Progenitor cell of endocrine pancreas (in vitro differentiated cells): ENCODE measurements around the gene GALNT14. TPM values are rescaled to one million over a fixed set of nuclear protein-coding genes. Genes with fewer than 3 reads are reported as not detected.

Experiments used
- DNase-seq: peaks from one replicate; pipeline ENCODE4 v3.0.0; 2021; ENCODE audit warnings: low spot score; ENCODE audit not compliant: unreplicated experiment
- H3K27ac Mint-ChIP-seq: 2 replicates; pipeline ENCODE4 v1.8.0; 2021; ENCODE audit warnings: mild to moderate bottlenecking, moderate library complexity, mixed read lengths
- H3K27me3 Mint-ChIP-seq: 2 replicates; pipeline ENCODE4 v1.8.0; 2021; ENCODE audit warnings: mixed read lengths
- H3K36me3 Mint-ChIP-seq: 2 replicates; pipeline ENCODE4 v1.8.0; 2022; ENCODE audit warnings: mixed read lengths; ENCODE audit not compliant: insufficient read depth
- H3K4me1 Mint-ChIP-seq: 2 replicates; pipeline ENCODE4 v1.8.0; 2021; ENCODE audit warnings: low read depth, mixed read lengths
- H3K4me3 Mint-ChIP-seq: 2 replicates; pipeline ENCODE4 v1.8.0; 2021; ENCODE audit warnings: low read depth, mild to moderate bottlenecking, moderate library complexity, mixed read lengths
- H3K9me3 Mint-ChIP-seq: 2 replicates; pipeline ENCODE4 v1.8.0; 2021; ENCODE audit warnings: low read depth, mixed read lengths
- CTCF ChIP-seq: fragments of 200-600 bp; sonication (generic); IDR thresholded peaks from one replicate; pipeline ENCODE4 v1.5.0; 2021; ENCODE audit warnings: antibody characterized with exemption, mild to moderate bottlenecking; ENCODE audit not compliant: unreplicated experiment
- total RNA-seq: library from RNA; stranded (reverse); gene quantifications from 2 replicates; pipeline ENCODE4 v1.2.1, GENCODE V29; 2021

Gene GALNT14
- total RNA-seq, 1 donor from 2014 or later, result 0.91 TPM

GRCh38 chr2:31016648-31017047 is 121.6 kb downstream of the GALNT14 start:
- no peak for DNase-seq
- no peak overlapping the region for H3K4me3 Mint-ChIP-seq
- peaks cover 6% of the 10 kb centered on the region for H3K27me3 Mint-ChIP-seq
- no peak for TF ChIP-seq CTCF
- no peaks in the 10 kb centered on the region for H3K4me1 Mint-ChIP-seq
- no peak overlapping the region for H3K27ac Mint-ChIP-seq
- H3K36me3 Mint-ChIP-seq, result no peaks in the 10 kb centered on the region
- H3K9me3 Mint-ChIP-seq, result no peaks in the 10 kb centered on the region

- Mint-ChIP-seq H3K9me3 (no peaks in the 10 kb centered on the region), H3K27ac (no peak overlapping the region), H3K27me3 (peaks cover 14% of the 10 kb centered on the region), H3K36me3 (no peaks in the 10 kb centered on the region), H3K4me3 (no peak overlapping the region), H3K4me1 (no peaks in the 10 kb centered on the region)
- TF ChIP-seq CTCF, result no peak
- DNase-seq, result no peak
Measured at GRCh38 chr2:31014516-31014915, 123.7 kb downstream of the GALNT14 start.

GRCh38 chr2:31013301-31013700 is 124.9 kb downstream of the GALNT14 start:
- H3K36me3 Mint-ChIP-seq, result no peaks in the 10 kb centered on the region
- no peak for TF ChIP-seq CTCF

GRCh38 chr2:31012406-31012805 is 125.8 kb downstream of the GALNT14 start:
- H3K27ac Mint-ChIP-seq, result peak overlapping the region; percentile 42
- no peaks in the 10 kb centered on the region for H3K9me3 Mint-ChIP-seq
- no peak for TF ChIP-seq CTCF
- H3K27me3 Mint-ChIP-seq, result peaks cover 28% of the 10 kb centered on the region
- no peaks in the 10 kb centered on the region for H3K4me1 Mint-ChIP-seq
- no peak for DNase-seq
- H3K36me3 Mint-ChIP-seq, result no peaks in the 10 kb centered on the region
- H3K4me3 Mint-ChIP-seq, result no peak overlapping the region

More at GRCh38 chr2:31013301-31013700, 124.9 kb downstream of the GALNT14 start:
- Mint-ChIP-seq H3K27ac (no peak overlapping the region), H3K4me1 (no peaks in the 10 kb centered on the region), H3K27me3 (peaks cover 19% of the 10 kb centered on the region), H3K4me3 (no peak overlapping the region), H3K9me3 (no peaks in the 10 kb centered on the region)
- DNase-seq, result no peak

- Mint-ChIP-seq H3K4me1 (no peaks in the 10 kb centered on the region), H3K27ac (no peak overlapping the region), H3K36me3 (no peaks in the 10 kb centered on the region), H3K4me3 (no peak overlapping the region), H3K27me3 (peaks cover 29% of the 10 kb centered on the region), H3K9me3 (no peaks in the 10 kb centered on the region)
- no peak for TF ChIP-seq CTCF
- DNase-seq, result no peak
Measured at GRCh38 chr2:31011587-31011986, 126.7 kb downstream of the GALNT14 start.
